Large intestine (tissue), 3 donors: ENCODE measurements around the gene CNOT4. TPM values are rescaled to one million over a fixed set of nuclear protein-coding genes. Genes with fewer than 3 reads are reported as not detected.
"Not testable (repeated sequence)": the region's sequence is repeated elsewhere in the genome, so short reads cannot be mapped to it uniquely, and the experiment has no call there.

Experiments used
- DNase-seq, 2 donors: peaks; one replicate each; pipeline versions ENCODE4 v3.0.0 to v3.0.0-alpha.2; 2013
- H3K27ac ChIP-seq: one replicate; pipeline ENCODE4 v1.5.1; 2013; ENCODE audit warnings: low read length
- H3K27me3 ChIP-seq: 2 replicates; pipeline ENCODE4 v1.6.1; 2013; ENCODE audit warnings: low read length; ENCODE audit not compliant: control insufficient read depth, insufficient read depth
- H3K36me3 ChIP-seq: 2 replicates; pipeline ENCODE4 v1.6.1; 2013; ENCODE audit warnings: low read length; ENCODE audit not compliant: control insufficient read depth, insufficient read depth
- H3K4me1 ChIP-seq: one replicate; pipeline ENCODE4 v1.6.1; 2013; ENCODE audit warnings: low read length; ENCODE audit not compliant: control insufficient read depth, insufficient read depth
- H3K4me3 ChIP-seq: one replicate; pipeline ENCODE4 v1.5.1; 2013; ENCODE audit warnings: low read length
- H3K9me3 ChIP-seq: one replicate; pipeline ENCODE4 v1.6.1; 2013; ENCODE audit warnings: mild to moderate bottlenecking, low read depth, low read length, moderate library complexity; ENCODE audit not compliant: control insufficient read depth
- WGBS: methylation state at CpG from one replicate; pipeline ENCODE4 v1.1.5; 2013; ENCODE audit warnings: low lambda C conversion rate; ENCODE audit not compliant: insufficient coverage; 5-methylcytosine and 5-hydroxymethylcytosine counted together
- polyA plus RNA-seq: library from polyadenylated mRNA; unstranded; fragments of 120-200 nt; gene quantifications from one replicate; pipeline ENCODE4 v1.2.1, GENCODE V29; 2013

Gene CNOT4
- polyA plus RNA-seq, 1 donor = 18.8 TPM

GRCh38 chr7:135463908-135464307, 46.0 kb downstream of the CNOT4 start:
- DNase-seq = no peak
- Histone ChIP-seq H3K4me1 (no peaks in the 10 kb centered on the region), H3K36me3 (no peaks in the 10 kb centered on the region), H3K4me3 (no peak overlapping the region), H3K27ac (no peak overlapping the region), H3K27me3 (no peaks in the 10 kb centered on the region), H3K9me3 (no peaks in the 10 kb centered on the region)
- 100% methylated on average over 2 of the region's 3 CpGs for WGBS

GRCh38 chr7:135459951-135460567, 49.8 kb downstream of the CNOT4 start:
- Histone ChIP-seq H3K27me3 (no peaks in the 10 kb centered on the region), H3K4me3 (no peak overlapping the region), H3K9me3 (no peaks in the 10 kb centered on the region), H3K27ac (no peak overlapping the region), H3K4me1 (no peaks in the 10 kb centered on the region), H3K36me3 (no peaks in the 10 kb centered on the region)
- WGBS = 71% methylated on average over 1 of the region's 4 CpGs
- no peak for DNase-seq

GRCh38 chr7:135459076-135459475, 50.8 kb downstream of the CNOT4 start:
- Histone ChIP-seq H3K27ac (no peak overlapping the region), H3K27me3 (no peaks in the 10 kb centered on the region), H3K36me3 (no peaks in the 10 kb centered on the region), H3K4me1 (no peaks in the 10 kb centered on the region), H3K4me3 (no peak overlapping the region), H3K9me3 (no peaks in the 10 kb centered on the region)
- 93% methylated on average over 2 of the region's 6 CpGs for WGBS
- DNase-seq = no peak

GRCh38 chr7:135454060-135454459, 55.8 kb downstream of the CNOT4 start:
- Histone ChIP-seq H3K4me1 (no peaks in the 10 kb centered on the region), H3K27me3 (no peaks in the 10 kb centered on the region), H3K36me3 (no peaks in the 10 kb centered on the region), H3K4me3 (no peak overlapping the region), H3K27ac (no peak overlapping the region), H3K9me3 (no peaks in the 10 kb centered on the region)
- DNase-seq = no peak
- WGBS = 100% methylated on average over 1 of the region's 3 CpGs

GRCh38 chr7:135449436-135449835, 60.5 kb downstream of the CNOT4 start:
- H3K36me3 ChIP-seq = no peaks in the 10 kb centered on the region
- H3K4me1 ChIP-seq = no peaks in the 10 kb centered on the region
- H3K27ac ChIP-seq = no peak overlapping the region
- DNase-seq = no peak
- no peak overlapping the region for H3K4me3 ChIP-seq
- H3K9me3 ChIP-seq = no peaks in the 10 kb centered on the region
- no peaks in the 10 kb centered on the region for H3K27me3 ChIP-seq

GRCh38 chr7:135448753-135449152, 61.1 kb downstream of the CNOT4 start:
- DNase-seq = no peak
- Histone ChIP-seq H3K27ac (no peak overlapping the region), H3K4me3 (no peak overlapping the region), H3K27me3 (no peaks in the 10 kb centered on the region), H3K4me1 (no peaks in the 10 kb centered on the region), H3K36me3 (peaks cover 2% of the 10 kb centered on the region), H3K9me3 (no peaks in the 10 kb centered on the region)
- no CpG with 5 or more reads among the region's 1 CpG for WGBS

GRCh38 chr7:135447748-135448147, 62.2 kb downstream of the CNOT4 start:
- 60% methylated on average over 1 of the region's 3 CpGs for WGBS
- no peaks in the 10 kb centered on the region for H3K4me1 ChIP-seq
- no peak for DNase-seq
- no peaks in the 10 kb centered on the region for H3K27me3 ChIP-seq
- H3K4me3 ChIP-seq = no peak overlapping the region
- H3K9me3 ChIP-seq = no peaks in the 10 kb centered on the region
- peaks cover 3% of the 10 kb centered on the region for H3K36me3 ChIP-seq
- no peak overlapping the region for H3K27ac ChIP-seq

GRCh38 chr7:135445690-135446089, 64.2 kb downstream of the CNOT4 start:
- Histone ChIP-seq H3K27ac (no peak overlapping the region), H3K36me3 (peaks cover 3% of the 10 kb centered on the region), H3K27me3 (no peaks in the 10 kb centered on the region), H3K9me3 (no peaks in the 10 kb centered on the region), H3K4me1 (no peaks in the 10 kb centered on the region), H3K4me3 (no peak overlapping the region)
- DNase-seq = no peak

- not testable (repeated sequence) for H3K27me3 ChIP-seq, H3K9me3 ChIP-seq, H3K4me3 ChIP-seq, H3K4me1 ChIP-seq, DNase-seq, H3K36me3 ChIP-seq, H3K27ac ChIP-seq
- 80% methylated on average over 1 of the region's 2 CpGs for WGBS
These were observed 64.6 kb downstream of the CNOT4 start for GRCh38 chr7:135445266-135445665.

- H3K36me3 ChIP-seq = peaks cover 12% of the 10 kb centered on the region
- H3K4me1 ChIP-seq = no peaks in the 10 kb centered on the region
- H3K4me3 ChIP-seq = no peak overlapping the region
- no peak for DNase-seq
- H3K27ac ChIP-seq = no peak overlapping the region
- H3K9me3 ChIP-seq = no peaks in the 10 kb centered on the region
- no peaks in the 10 kb centered on the region for H3K27me3 ChIP-seq
These were observed 68.1 kb downstream of the CNOT4 start for GRCh38 chr7:135441791-135442190.

- H3K27ac ChIP-seq = no peak overlapping the region
- no peaks in the 10 kb centered on the region for H3K4me1 ChIP-seq
- H3K4me3 ChIP-seq = no peak overlapping the region
- no CpG with 5 or more reads among the region's 4 CpGs for WGBS
- H3K27me3 ChIP-seq = no peaks in the 10 kb centered on the region
- H3K9me3 ChIP-seq = no peaks in the 10 kb centered on the region
- peaks cover 17% of the 10 kb centered on the region for H3K36me3 ChIP-seq
- DNase-seq = no peak
These were observed 75.9 kb downstream of the CNOT4 start for GRCh38 chr7:135434047-135434446.
